K562 (cell line): ENCODE measurements around the gene SYT14. TPM values are rescaled to one million over a fixed set of nuclear protein-coding genes. Genes with fewer than 3 reads are reported as not detected.
A peak's percentile ranks its signal among the peaks of the same experiment; 100 is the strongest.

Experiments used
- ATAC-seq: fragments of 200-7000 bp; cut with Tn5 transposase; 3 replicates; pipeline ENCODE4 v1.9.1; 2020; ENCODE audit warnings: moderate library complexity
- BruUV-seq: library from RNA; stranded (reverse); fragments of 400-500 nt; replicated peaks from 2 replicates; lab custom pipeline; 2021; lab: Mats Ljungman, UMichigan
- CTCF ChIA-PET: fragments of 300-600 bp; formaldehyde crosslinking; extraction: SDS; loops from one replicate; lab custom pipeline; 2021; ENCODE audit warnings: low intra/inter-chr PET ratio; lab: Yijun Ruan, JAX
- POLR2A ChIA-PET: fragments of 300-600, 350-650 bp; sonication (Branson Sonifier 250); formaldehyde crosslinking; extraction: SDS; loops from one replicate; lab custom pipeline; 2021; ENCODE audit warnings: antibody characterized with exemption, inconsistent platforms; lab: Yijun Ruan, JAX
- DNase-seq, 4 experiments: peaks; one replicate each; pipeline versions ENCODE4 v3.0.0 to v3.0.0-alpha.2; 2011 to 2018; ENCODE audit warnings: low spot score in 3 of 4, mixed read lengths in 3 of 4; ENCODE audit errors: extremely low read depth in 1 of 4
- FAIRE-seq: peaks from 2 replicates; lab custom pipeline; 2011; peaks lifted over from hg19 to GRCh38; lab: Jason Lieb, UNC
- H2AFZ ChIP-seq: 2 replicates; pipeline ENCODE4 v1.6.0; 2011; ENCODE audit warnings: low read depth, low read length, control low read depth, inconsistent platforms
- H3K27ac ChIP-seq: fragments of 200-600 bp; 3 replicates; pipeline ENCODE4 v1.8.0; 2011; ENCODE audit warnings: low read depth, mild to moderate bottlenecking, control low read depth, inconsistent platforms, low read length, moderate library complexity, mixed read lengths; ENCODE audit errors: extremely low read depth
- H3K27me3 ChIP-seq, 2 experiments: fragments of 300-600 bp in 1 of 2; 2 replicates in 1 of 2; 3 replicates in 1 of 2; pipeline versions ENCODE4 v1.6.0 to v1.8.0; 2011; ENCODE audit warnings: inconsistent platforms in 2 of 2, low read length in 2 of 2, mild to moderate bottlenecking in 1 of 2, mixed read lengths in 1 of 2, moderate library complexity in 1 of 2; ENCODE audit not compliant: control insufficient read depth in 2 of 2, insufficient read depth in 2 of 2
- H3K36me3 ChIP-seq: fragments of 300-600 bp; 3 replicates; pipeline ENCODE4 v1.8.0; 2011; ENCODE audit warnings: mild to moderate bottlenecking, low read length, inconsistent platforms; ENCODE audit not compliant: control insufficient read depth, insufficient read depth
- H3K4me1 ChIP-seq, 2 experiments: fragments of 200-600 bp in 1 of 2; replicated peaks in 1 of 2; 2 replicates in 1 of 2; 3 replicates in 1 of 2; pipeline versions ENCODE4 v1.5.1 to v1.8.0; 2011; ENCODE audit warnings: inconsistent platforms in 2 of 2, low read length in 2 of 2, mild to moderate bottlenecking in 1 of 2, mixed read lengths in 1 of 2, moderate library complexity in 1 of 2; ENCODE audit not compliant: control insufficient read depth in 2 of 2, insufficient read depth in 2 of 2
- H3K4me2 ChIP-seq: 2 replicates; pipeline ENCODE4 v1.6.1; 2011; ENCODE audit warnings: low read length, control low read depth, inconsistent platforms, mixed read lengths; ENCODE audit not compliant: insufficient read depth
- H3K4me3 ChIP-seq: fragments of 200-600 bp; sonication (generic), shearing (Covaris generic); 2 replicates; pipeline ENCODE4 v1.5.1; 2016; ENCODE audit warnings: control low read depth, inconsistent platforms
- H3K79me2 ChIP-seq: fragments of 200-600 bp; 3 replicates; pipeline ENCODE4 v1.8.0; 2011; ENCODE audit warnings: low read length, inconsistent platforms; ENCODE audit not compliant: control insufficient read depth, insufficient read depth
- H3K9ac ChIP-seq, 2 experiments: 2 replicates each; pipeline versions ENCODE4 v1.6.0 to v1.6.1; 2011; ENCODE audit warnings: low read depth in 2 of 2, low read length in 2 of 2, control low read depth in 1 of 2, inconsistent platforms in 1 of 2, mild to moderate bottlenecking in 1 of 2, mixed read lengths in 1 of 2; ENCODE audit not compliant: insufficient read depth in 1 of 2
- H3K9me1 ChIP-seq: one replicate; pipeline ENCODE4 v1.6.0; 2011; ENCODE audit warnings: inconsistent platforms, mild to moderate bottlenecking, low read length, moderate library complexity; ENCODE audit not compliant: control insufficient read depth, insufficient read depth
- H3K9me3 ChIP-seq: replicated peaks from 2 replicates; pipeline ENCODE4 v1.5.1; 2011; ENCODE audit warnings: low read depth, low read length, inconsistent platforms; ENCODE audit not compliant: control insufficient read depth, insufficient read depth
- H4K20me1 ChIP-seq: replicated peaks from 2 replicates; pipeline ENCODE4 v1.6.1; 2011; ENCODE audit warnings: low read length, inconsistent platforms, mixed read lengths; ENCODE audit not compliant: control insufficient read depth, insufficient read depth
- C11orf30 ChIP-seq: fragments of 450-650 bp; IDR thresholded peaks from 2 replicates; pipeline ENCODE4 v1.6.1; 2016; ENCODE audit warnings: low read depth, mild to moderate bottlenecking
- CHCHD3 ChIP-seq: fragments of 250-450 bp; sonication (Bioruptor Pico); IDR thresholded peaks from 2 replicates; pipeline ENCODE4 v2.1.2; 2022; ENCODE audit warnings: mild to moderate bottlenecking
- HMG20A ChIP-seq: fragments of 450-650 bp; formaldehyde crosslinking; conservative IDR thresholded peaks from 2 replicates; pipeline ENCODE4 v1.4.0; 2020; ENCODE audit warnings: mild to moderate bottlenecking, mixed read lengths
- POLR2G ChIP-seq: fragments of 200-400 bp; formaldehyde crosslinking; IDR thresholded peaks from 2 replicates; pipeline ENCODE4 v1.6.1; 2017; ENCODE audit warnings: low read depth, mild to moderate bottlenecking, antibody characterized with exemption, low read length, moderate library complexity
- RBM17 ChIP-seq: fragments of 200-400 bp; formaldehyde crosslinking; IDR thresholded peaks from 2 replicates; pipeline ENCODE4 v1.6.1; 2017; ENCODE audit warnings: low read depth, mild to moderate bottlenecking, low read length, borderline replicate concordance
- RBM34 ChIP-seq: fragments of 200-400 bp; formaldehyde crosslinking; IDR thresholded peaks from 2 replicates; pipeline ENCODE4 v1.6.1; 2018; ENCODE audit warnings: low read length, borderline replicate concordance; ENCODE audit not compliant: insufficient read depth
- RNF2 ChIP-seq: sonication (generic); IDR thresholded peaks from 2 replicates; pipeline ENCODE4 v1.6.1; 2016
- SIX5 ChIP-seq, 2 experiments: IDR thresholded peaks; 2 replicates each; pipeline ENCODE4 v1.6.1; 2011; ENCODE audit warnings: low read length in 2 of 2, borderline replicate concordance in 1 of 2, low read depth in 1 of 2, mild to moderate bottlenecking in 1 of 2, moderate library complexity in 1 of 2; ENCODE audit not compliant: insufficient read depth in 1 of 2
- ZNF175 ChIP-seq: fragments of 200-800 bp; sonication (Bioruptor generic); IDR thresholded peaks from 2 replicates; pipeline ENCODE4 v1.6.1; 2016; ENCODE audit warnings: low read depth, mild to moderate bottlenecking, missing genetic modification characterization, missing compliant biosample characterization
- ZNF316 ChIP-seq: fragments of 450-650 bp; IDR thresholded peaks from 2 replicates; pipeline ENCODE4 v1.6.1; 2016
- ZNF586 ChIP-seq: fragments of 450-650 bp; formaldehyde crosslinking; conservative IDR thresholded peaks from 2 replicates; pipeline ENCODE4 v1.4.0; 2020; ENCODE audit warnings: mild to moderate bottlenecking, moderate library complexity
- in situ Hi-C: fragments of 300-500 bp; cut with MboI; formaldehyde crosslinking; loops from 4 replicates; pipeline ENCODE4 v1.15.0; 2018; ENCODE audit warnings: inconsistent platforms, mixed read lengths
- intact Hi-C: fragments of 100-400 bp; cut with micrococcal nuclease; formaldehyde crosslinking; loops from 2 replicates; pipeline ENCODE4 v1.14.2; 2022
- polyA plus RNA-seq, 8 experiments: library from polyadenylated mRNA; depleted of rRNA in 4 of 8; stranded (reverse) in 5 of 8; unstranded in 3 of 8; fragments of >200 nt; fragmentation: Nextera tagmentation in 2 of 8; fragmentation: Illumina TruSeq in 1 of 8; extraction: Ambion mirVana in 2 of 8; extraction: Trizol in 1 of 8; gene quantifications; 2 replicates each; pipeline versions ENCODE4 v1.2.1 to v1.2.3, GENCODE V29; 2011 to 2014; ENCODE audit warnings: inconsistent platforms in 1 of 8, missing spikeins in 1 of 8
- total RNA-seq, 7 experiments: library from RNA; depleted of rRNA in 6 of 7; stranded (reverse); fragments of >200 nt in 6 of 7; fragmentation: Illumina TruSeq in 2 of 7; extraction: Trizol in 2 of 7; gene quantifications; 2 replicates each; pipeline versions ENCODE4 v1.2.1 to v1.2.3, GENCODE V29; 2011 to 2021; ENCODE audit warnings: low replicate concordance in 1 of 7
- TF ChIP-seq, protein P1 (sequence below): IDR thresholded peaks from 2 replicates; pipeline ENCODE4 v1.6.1; 2011; ENCODE audit warnings: borderline replicate concordance, low read depth, mild to moderate bottlenecking, moderate library complexity, low read length; ENCODE audit not compliant: insufficient read depth, poor library complexity, severe bottlenecking
- TF ChIP-seq, protein P2 (sequence below), 2 experiments: fragments of 200-800 bp in 1 of 2; sonication (Bioruptor generic) in 1 of 2; sonication (generic) in 1 of 2; formaldehyde crosslinking in 1 of 2; IDR thresholded peaks in 1 of 2; conservative IDR thresholded peaks in 1 of 2; 2 replicates each; pipeline versions ENCODE4 v1.5.0 to v1.6.1; 2016 to 2020; ENCODE audit warnings: missing compliant biosample characterization in 1 of 2, missing genetic modification characterization in 1 of 2, missing genetic modification reagents in 1 of 2

The SYT14 gene
- total and polyA plus RNA-seq, 9 of the 15 experiments (the other 6 are each of a cell fraction or from before 2014, with no cell fraction given): 0.01 to 0.04 TPM; not detected in 7

- no peak overlapping the region for H3K4me2 ChIP-seq
- no peaks in the 10 kb centered on the region for H3K9me3 ChIP-seq
- intact Hi-C loops: no loop called here
- H3K36me3 ChIP-seq: no peaks in the 10 kb centered on the region
- TF ChIP-seq RNF2 (no peak), ZNF316 (peak; percentile 70), C11orf30 (peak; percentile 33; the same call in 1 of the 2 replicates), HMG20A (CRISPR knock-in tag) (no peak)
- H3K27ac ChIP-seq: no peak overlapping the region
- H3K79me2 ChIP-seq: no peaks in the 10 kb centered on the region
- H3K4me1 ChIP-seq: no peaks in the 10 kb centered on the region
- no peak overlapping the region for H3K4me3 ChIP-seq
- ChIA-PET POLR2A (no interaction called here), CTCF (no interaction called here)
- H3K9ac ChIP-seq: no peak overlapping the region
- no TSS peak for BruUV-seq
- ATAC-seq: no peak
- no peaks in the 10 kb centered on the region for H3K9me1 ChIP-seq
- no peak for DNase-seq
- no peaks in the 10 kb centered on the region for H3K27me3 ChIP-seq
- no peaks in the 10 kb centered on the region for H4K20me1 ChIP-seq
- no peak overlapping the region for H2AFZ ChIP-seq
- FAIRE-seq: no peak
- in situ Hi-C loops: no loop called here
Measured at GRCh38 chr1:210117198-210117597, 179.2 kb downstream of the SYT14 start.

DNA sequence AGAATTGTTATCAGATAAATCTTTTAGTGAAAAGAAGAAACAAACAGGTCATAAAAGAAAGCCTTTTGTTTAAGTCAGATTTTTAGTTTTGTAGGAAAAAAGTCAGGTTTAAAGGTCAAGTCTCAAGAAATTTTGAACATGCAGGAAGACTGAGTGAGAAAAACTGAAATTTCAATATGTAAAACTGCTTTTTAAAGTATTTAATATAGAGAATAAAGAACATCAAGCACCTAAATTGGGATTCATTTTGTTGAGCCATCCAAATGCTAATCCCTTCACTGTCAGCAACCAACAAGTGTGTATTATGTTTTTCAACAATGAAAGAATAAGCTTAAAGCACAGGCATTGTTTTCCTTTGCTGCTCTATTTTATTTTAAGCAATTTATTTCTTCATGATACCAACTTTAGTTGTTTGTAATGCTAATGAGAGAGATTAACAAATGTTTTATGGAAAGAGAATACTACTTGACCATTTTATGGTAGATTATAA lies 179.7 kb downstream of the SYT14 start:
- no peaks in the 10 kb centered on the region for H3K36me3 ChIP-seq
- POLR2A ChIA-PET: no interaction called here
- no TSS peak for BruUV-seq
- TF ChIP-seq, protein P1, sequence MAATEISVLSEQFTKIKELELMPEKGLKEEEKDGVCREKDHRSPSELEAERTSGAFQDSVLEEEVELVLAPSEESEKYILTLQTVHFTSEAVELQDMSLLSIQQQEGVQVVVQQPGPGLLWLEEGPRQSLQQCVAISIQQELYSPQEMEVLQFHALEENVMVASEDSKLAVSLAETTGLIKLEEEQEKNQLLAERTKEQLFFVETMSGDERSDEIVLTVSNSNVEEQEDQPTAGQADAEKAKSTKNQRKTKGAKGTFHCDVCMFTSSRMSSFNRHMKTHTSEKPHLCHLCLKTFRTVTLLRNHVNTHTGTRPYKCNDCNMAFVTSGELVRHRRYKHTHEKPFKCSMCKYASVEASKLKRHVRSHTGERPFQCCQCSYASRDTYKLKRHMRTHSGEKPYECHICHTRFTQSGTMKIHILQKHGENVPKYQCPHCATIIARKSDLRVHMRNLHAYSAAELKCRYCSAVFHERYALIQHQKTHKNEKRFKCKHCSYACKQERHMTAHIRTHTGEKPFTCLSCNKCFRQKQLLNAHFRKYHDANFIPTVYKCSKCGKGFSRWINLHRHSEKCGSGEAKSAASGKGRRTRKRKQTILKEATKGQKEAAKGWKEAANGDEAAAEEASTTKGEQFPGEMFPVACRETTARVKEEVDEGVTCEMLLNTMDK: no peak
- TF ChIP-seq CHCHD3 (no peak), ZNF586 (CRISPR knock-in tag) (no peak), ZNF175 (CRISPR knock-in tag) (no peak), POLR2G (no peak), RBM17 (no peak), RBM34 (no peak), SIX5 (IDR thresholded peaks at IDR 0.05; ENCODE audit: borderline replicate concordance in 1 of 2, insufficient read depth in 1 of 2, low read depth in 1 of 2, low read length in 2 of 2) (no peak)
- TF ChIP-seq, protein P2, sequence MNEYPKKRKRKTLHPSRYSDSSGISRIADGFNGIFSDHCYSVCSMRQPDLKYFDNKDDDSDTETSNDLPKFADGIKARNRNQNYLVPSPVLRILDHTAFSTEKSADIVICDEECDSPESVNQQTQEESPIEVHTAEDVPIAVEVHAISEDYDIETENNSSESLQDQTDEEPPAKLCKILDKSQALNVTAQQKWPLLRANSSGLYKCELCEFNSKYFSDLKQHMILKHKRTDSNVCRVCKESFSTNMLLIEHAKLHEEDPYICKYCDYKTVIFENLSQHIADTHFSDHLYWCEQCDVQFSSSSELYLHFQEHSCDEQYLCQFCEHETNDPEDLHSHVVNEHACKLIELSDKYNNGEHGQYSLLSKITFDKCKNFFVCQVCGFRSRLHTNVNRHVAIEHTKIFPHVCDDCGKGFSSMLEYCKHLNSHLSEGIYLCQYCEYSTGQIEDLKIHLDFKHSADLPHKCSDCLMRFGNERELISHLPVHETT (CRISPR knock-in tag; conservative IDR thresholded peaks at IDR 0.05 in 1 of 2, IDR thresholded peaks at IDR 0.05 in 1 of 2): no peak

More for the DNA sequence above, 179.7 kb downstream of the SYT14 start:
- ATAC-seq (no peak), DNase-seq (no peak), FAIRE-seq (peak; percentile 19)
- Histone ChIP-seq H3K27ac (no peak overlapping the region), H2AFZ (no peak overlapping the region), H3K9me3 (no peaks in the 10 kb centered on the region), H3K4me2 (no peak overlapping the region), H4K20me1 (no peaks in the 10 kb centered on the region), H3K4me3 (no peak overlapping the region), H3K9me1 (no peaks in the 10 kb centered on the region), H3K9ac (no peak overlapping the region), H3K27me3 (no peaks in the 10 kb centered on the region), H3K4me1 (no peaks in the 10 kb centered on the region), H3K79me2 (no peaks in the 10 kb centered on the region)
- in situ Hi-C loops: no loop called here
- intact Hi-C loops: no loop called here
- CTCF ChIA-PET: no interaction called here
